ENCODE data around the gene NAGA.

DNA sequence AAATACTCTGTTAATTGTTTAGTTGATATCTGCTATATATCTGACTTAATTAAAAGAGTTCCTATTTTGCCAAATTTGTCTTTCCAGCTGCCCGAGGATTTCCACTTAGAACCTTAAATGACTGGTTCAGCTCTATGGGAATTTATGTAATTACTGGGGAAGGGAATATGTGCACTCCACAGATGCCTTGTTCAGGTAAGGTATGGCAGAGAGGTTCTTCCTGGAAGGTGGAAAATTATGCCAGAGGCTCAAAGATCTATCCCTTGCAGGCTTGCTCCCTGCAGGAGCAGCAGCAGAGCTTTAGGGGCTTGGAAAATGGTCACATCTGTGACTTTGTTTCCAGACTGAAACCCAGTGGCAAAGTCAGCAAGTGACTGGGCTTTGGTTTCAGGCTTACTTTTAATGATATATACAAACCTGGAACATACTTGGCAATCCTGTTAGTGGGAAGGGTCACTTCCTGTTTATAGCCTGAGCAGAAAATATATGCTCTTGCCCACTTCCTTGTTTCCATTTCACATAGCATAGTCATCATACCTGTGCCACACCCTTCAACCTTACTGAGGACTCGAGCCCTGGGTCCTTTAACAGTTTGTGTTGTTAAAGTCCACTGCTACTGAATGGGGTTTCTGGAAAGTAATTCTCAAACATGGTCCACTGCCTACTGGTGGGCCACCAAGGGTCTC lies 48.3 kb downstream of the NAGA start:
- TF ChIP-seq EZH2 (IDR thresholded peaks at IDR 0.05; ENCODE audit: low read length, unreplicated experiment) = no peak
- TF ChIP-seq, protein P1, sequence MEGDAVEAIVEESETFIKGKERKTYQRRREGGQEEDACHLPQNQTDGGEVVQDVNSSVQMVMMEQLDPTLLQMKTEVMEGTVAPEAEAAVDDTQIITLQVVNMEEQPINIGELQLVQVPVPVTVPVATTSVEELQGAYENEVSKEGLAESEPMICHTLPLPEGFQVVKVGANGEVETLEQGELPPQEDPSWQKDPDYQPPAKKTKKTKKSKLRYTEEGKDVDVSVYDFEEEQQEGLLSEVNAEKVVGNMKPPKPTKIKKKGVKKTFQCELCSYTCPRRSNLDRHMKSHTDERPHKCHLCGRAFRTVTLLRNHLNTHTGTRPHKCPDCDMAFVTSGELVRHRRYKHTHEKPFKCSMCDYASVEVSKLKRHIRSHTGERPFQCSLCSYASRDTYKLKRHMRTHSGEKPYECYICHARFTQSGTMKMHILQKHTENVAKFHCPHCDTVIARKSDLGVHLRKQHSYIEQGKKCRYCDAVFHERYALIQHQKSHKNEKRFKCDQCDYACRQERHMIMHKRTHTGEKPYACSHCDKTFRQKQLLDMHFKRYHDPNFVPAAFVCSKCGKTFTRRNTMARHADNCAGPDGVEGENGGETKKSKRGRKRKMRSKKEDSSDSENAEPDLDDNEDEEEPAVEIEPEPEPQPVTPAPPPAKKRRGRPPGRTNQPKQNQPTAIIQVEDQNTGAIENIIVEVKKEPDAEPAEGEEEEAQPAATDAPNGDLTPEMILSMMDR (conservative IDR thresholded peaks at IDR 0.05; ENCODE audit: low read depth, low read length) = no peak
- TF ChIP-seq EZH2phosphoT487 (IDR thresholded peaks at IDR 0.05; ENCODE audit: borderline replicate concordance, low read length) = no peak
